HT-29 (cell line): ENCODE measurements around the gene PHLPP1. TPM values are rescaled to one million over a fixed set of nuclear protein-coding genes. Genes with fewer than 3 reads are reported as not detected.
A peak's percentile ranks its signal among the peaks of the same experiment; 100 is the strongest.

Experiments
- DNase-seq: peaks from one replicate; pipeline ENCODE4 v3.0.0-alpha.2; 2015; ENCODE audit warnings: low spot score
- total RNA-seq: library from RNA; depleted of rRNA; stranded (reverse); fragments of >200 nt; shearing (Covaris generic); gene quantifications from 2 replicates; pipeline ENCODE4 v1.2.3, GENCODE V29; 2014

PHLPP1 gene
- total RNA-seq, 1 experiment from 2014 or later, result 7.5 TPM

DNA sequence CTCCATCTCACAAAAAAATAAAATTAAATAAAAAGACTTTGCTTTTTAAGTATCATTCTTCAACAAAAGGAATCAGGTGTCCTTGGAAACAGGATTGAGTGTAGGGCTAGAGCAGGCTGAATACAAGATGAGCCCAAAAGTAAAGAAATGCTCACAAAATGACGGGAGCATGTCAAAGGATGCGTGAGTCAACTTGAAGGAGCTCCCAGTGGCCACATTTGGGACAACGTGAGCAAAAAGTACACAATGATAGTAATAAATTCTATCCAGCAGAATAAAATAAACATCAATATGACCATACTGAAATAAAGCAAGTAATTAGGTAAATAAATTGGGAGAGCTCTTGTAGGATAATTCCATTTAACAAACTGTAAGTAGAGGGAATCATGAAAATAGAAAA, 220.7 kb downstream of the PHLPP1 start:
- no peak for DNase-seq

DNA sequence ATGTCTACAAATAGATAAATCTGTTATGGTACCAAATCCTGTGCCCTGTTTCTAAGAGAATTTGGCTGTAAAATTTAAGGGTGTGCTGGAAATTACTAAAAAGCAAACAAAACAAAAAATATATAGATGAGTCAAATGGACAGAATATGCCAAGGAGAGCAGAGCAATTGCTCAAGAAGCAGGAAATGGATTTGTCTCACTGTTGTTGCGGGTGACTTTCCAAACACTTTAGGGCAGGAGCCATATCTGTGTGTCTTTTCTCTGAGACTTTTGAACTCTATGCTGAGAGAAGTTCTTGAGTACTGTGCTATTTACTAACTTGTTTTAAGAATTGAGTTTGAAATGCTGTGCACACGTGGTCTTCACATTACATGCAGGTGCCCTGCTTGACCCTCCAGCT, 221.7 kb downstream of the PHLPP1 start:
- no peak for DNase-seq

- no peak for DNase-seq
These were observed 222.7 kb downstream of the PHLPP1 start for GRCh38 chr18:62938006-62938405.

DNA sequence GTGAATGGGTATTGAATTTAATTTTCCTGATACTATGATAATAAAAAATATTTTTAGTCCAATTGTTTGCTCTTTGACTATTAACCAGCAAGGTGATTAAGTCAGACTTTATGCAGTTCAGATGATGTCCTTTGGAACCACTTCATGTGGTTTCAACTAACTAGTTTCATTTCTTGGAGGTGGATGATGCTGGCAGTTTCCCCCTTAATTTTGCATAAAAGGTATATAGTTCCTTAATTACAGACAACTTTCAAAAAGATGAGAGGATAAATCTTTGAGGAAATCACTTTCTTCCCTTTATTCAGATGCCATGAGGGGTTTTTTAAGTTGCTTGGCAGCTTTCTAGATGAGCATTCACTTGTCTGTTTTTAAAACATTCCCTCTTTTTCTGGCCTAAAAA, 223.1 kb downstream of the PHLPP1 start:
- no peak for DNase-seq

DNA sequence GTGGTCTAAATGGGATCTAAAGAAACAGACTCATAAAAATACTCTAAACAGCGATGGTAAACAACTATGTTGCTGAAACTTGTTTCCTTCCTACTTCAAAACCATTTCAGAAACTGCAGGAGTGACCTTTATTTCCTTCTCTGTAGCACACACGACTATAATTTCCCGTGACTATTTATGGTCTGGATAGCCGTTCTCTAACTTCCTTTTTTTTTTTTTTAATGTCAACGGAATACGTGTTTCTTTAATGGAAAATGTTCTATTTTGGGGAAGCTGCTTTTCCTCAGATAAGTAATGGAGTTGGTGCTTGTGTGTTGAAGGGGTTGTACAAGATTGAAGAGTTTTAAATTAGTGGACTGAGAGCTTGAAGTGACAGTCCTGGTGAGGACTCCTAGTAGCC, 224.1 kb downstream of the PHLPP1 start:
- no peak for DNase-seq

GRCh38 chr18:62939926-62940325, 224.6 kb downstream of the PHLPP1 start:
- no peak for DNase-seq

DNA sequence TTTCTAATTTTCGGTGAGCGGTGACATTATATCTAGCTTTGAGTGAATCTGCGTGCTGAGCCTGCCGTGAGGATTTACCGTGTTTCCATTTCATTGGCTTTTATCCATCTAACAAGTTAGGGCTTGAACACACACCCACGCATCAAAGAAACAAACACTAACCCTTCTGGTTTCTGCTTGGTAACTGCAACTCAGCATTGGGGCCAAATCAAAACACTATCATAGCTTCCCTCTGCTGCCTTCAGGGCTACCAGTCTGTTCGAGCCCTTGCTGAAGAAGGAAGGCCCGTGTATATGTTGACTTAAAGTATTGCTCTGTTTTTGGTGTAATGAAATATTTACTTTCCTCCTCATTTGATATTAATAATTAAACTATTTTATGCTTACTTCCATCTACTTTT, 227.2 kb downstream of the PHLPP1 start:
- no peak for DNase-seq

DNA sequence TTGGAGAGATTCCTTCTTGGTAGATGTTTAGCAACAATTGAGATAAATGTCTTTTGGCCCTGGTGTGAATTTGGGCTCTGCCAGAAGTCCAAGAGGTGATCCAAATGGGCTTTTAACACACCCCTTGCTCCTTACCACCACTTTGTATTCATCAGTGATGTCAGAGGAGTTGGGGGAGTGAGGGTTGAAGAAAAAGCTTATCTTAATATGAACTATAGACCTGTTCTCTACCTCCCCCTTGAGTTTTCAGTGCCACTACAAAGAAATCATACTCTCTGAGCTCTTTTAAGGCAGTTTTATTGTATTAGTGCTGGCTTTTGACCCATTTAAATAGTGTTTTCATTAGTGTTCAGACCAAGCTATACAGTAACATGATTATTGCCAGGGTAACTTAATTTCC, 229.1 kb downstream of the PHLPP1 start:
- no peak for DNase-seq

DNA sequence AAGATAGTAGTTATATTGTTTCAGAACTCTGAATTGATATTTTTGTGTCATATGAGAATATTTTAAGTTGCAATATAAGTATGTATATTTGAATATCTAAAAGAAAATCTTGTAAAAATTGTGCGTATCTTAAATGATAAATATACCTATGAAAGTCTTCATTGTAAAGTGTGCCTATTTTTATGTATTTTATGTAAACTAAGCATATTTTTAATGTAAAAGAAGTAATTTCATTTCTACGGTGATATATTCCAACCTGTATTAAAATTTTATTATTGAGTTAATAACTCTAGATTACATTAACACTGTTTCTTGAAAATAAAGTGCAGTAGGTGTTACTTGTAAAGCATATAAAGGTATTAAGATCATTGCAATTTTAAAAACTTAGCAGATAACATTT, 233.4 kb downstream of the PHLPP1 start:
- no peak for DNase-seq

- no peak for DNase-seq
These were observed 234.9 kb downstream of the PHLPP1 start for GRCh38 chr18:62950246-62950645.

GRCh38 chr18:62952807-62953206, 237.5 kb downstream of the PHLPP1 start:
- DNase-seq, result no peak

DNA sequence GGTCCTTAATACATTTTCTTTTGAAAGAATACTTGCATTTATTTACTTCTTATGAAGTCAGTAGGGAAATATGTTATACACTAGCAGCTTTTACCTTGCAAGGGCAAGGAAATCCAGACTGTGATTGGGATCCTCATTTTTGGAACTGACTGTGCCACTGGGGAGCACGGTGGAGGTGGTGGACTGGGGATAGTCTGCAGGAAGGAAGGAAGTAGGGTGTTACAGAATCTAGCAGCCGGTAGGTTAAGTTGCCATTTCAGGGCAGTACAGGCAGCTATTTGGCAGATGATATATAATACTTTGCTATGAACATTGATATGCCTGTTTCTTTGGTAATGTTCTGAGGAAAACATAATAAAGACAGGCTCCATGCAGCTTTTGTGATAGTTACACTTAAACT, 238.3 kb downstream of the PHLPP1 start:
- no peak for DNase-seq

DNA sequence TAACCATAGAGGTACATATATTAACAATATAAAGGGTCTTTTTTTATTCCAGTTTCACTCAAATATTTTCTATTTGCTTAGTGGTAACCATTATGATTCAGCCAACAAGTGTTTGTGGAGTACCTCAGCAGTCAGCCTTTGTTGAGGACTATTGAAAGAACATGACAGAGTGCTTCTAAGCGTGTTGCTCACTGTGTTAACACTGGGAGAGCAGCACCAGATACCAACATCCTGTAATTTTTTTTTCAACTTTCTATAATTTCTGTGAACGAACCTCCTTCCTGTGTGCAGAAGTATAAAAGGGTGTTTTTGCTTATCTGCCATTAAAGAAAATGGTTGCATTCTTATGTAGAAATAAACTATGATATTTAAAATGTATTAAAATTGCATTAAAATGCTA, 239.0 kb downstream of the PHLPP1 start:
- DNase-seq, result no peak

GRCh38 chr18:62957885-62958472, 242.6 kb downstream of the PHLPP1 start:
- DNase-seq, result peak; percentile 42

DNA sequence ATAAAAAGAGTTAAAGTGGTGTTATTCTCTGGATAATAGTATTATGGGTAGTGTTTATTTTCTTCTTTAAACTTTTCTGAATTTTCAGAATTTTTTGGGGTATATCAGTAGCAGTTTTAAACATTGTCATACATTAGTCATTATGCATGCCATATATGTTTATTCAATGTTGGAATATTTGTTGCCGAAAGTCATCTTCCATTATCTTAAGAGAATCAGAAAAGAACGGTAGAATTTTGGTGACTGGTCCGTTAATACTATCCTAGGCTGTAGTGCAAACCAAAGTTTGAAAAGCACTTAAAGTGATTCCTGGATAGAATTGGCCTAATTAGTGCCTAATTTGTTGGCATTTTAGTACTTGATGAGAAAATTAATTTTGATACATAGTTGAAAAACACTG, 244.1 kb downstream of the PHLPP1 start:
- no peak for DNase-seq

GRCh38 chr18:62963507-62963906, 248.2 kb downstream of the PHLPP1 start:
- no peak for DNase-seq

DNA sequence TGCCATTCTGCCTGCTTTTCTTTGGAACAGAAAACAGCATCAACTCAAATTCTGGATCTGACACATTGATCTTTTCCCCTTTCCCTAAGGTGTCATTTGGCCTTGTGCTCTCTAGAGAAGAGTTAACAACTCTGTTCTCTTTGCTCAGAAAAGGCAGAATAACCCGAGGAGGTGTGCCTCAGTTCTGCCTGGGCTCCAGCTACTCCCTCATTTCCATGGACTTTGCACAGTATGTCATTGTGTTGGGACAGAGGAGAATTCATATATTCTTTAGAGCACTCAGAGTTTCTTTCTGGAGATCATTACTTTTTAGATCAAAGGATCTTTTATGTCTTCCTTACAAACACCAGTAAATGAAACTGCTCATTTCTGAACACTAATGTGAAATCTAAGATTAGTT, 249.1 kb downstream of the PHLPP1 start:
- DNase-seq, result no peak

- no peak for DNase-seq
These were observed 251.7 kb downstream of the PHLPP1 start for GRCh38 chr18:62967089-62967488.

- DNase-seq, result no peak
These were observed 258.3 kb downstream of the PHLPP1 start for GRCh38 chr18:62973689-62974088.

GRCh38 chr18:62974388-62974787, 259.0 kb downstream of the PHLPP1 start:
- no peak for DNase-seq

- DNase-seq, result no peak
These were observed 259.8 kb downstream of the PHLPP1 start for GRCh38 chr18:62974928-62975675.

GRCh38 chr18:62975785-62976184, 260.4 kb downstream of the PHLPP1 start:
- no peak for DNase-seq

GRCh38 chr18:62976227-62976626, 260.9 kb downstream of the PHLPP1 start:
- no peak for DNase-seq

GRCh38 chr18:62977512-62977911, 262.2 kb downstream of the PHLPP1 start:
- DNase-seq, result no peak
